Caco-2 (cell line): ENCODE data around the gene ST6GALNAC1. TPM values are rescaled to one million over a fixed set of nuclear protein-coding genes. Genes with fewer than 3 reads are reported as not detected.
"Not testable (repeated sequence)": the region's sequence is repeated elsewhere in the genome, so short reads cannot be mapped to it uniquely, and the experiment has no call there.

Source experiments
- BruUV-seq: library from RNA; stranded (reverse); fragments of 400-500 nt; replicated peaks from 2 replicates; lab custom pipeline; 2021; lab: Mats Ljungman, UMichigan
- CTCF ChIA-PET: fragments of 300-600 bp; sonication (Branson Sonifier 250); formaldehyde crosslinking; loops from one replicate; lab custom pipeline; 2022; ENCODE audit warnings: antibody characterized with exemption; lab: Charles Lee
- POLR2A ChIA-PET: fragments of 300-600 bp; sonication (Branson Sonifier 250); formaldehyde crosslinking; loops from one replicate; lab custom pipeline; 2022; ENCODE audit warnings: antibody characterized with exemption; lab: Charles Lee
- DNase-seq, 2 experiments: peaks; one replicate each; pipeline versions ENCODE4 v3.0.0 to v3.0.0-alpha.2; 2020 to 2022
- H3K27me3 ChIP-seq: replicated peaks from 2 replicates; pipeline ENCODE4 v1.6.0; 2011; ENCODE audit warnings: low read length; ENCODE audit not compliant: control insufficient read depth, insufficient read depth
- H3K36me3 ChIP-seq: 2 replicates; pipeline ENCODE4 v1.5.1; 2011; ENCODE audit warnings: low read length; ENCODE audit not compliant: control insufficient read depth, insufficient read depth
- H3K4me1 ChIP-seq: fragments of 250-450 bp; sonication (Bioruptor Pico); 2 replicates; pipeline ENCODE4 v1.5.1; 2020; ENCODE audit warnings: mild to moderate bottlenecking
- H3K4me3 ChIP-seq: 2 replicates; pipeline ENCODE4 v1.5.1; 2011; ENCODE audit warnings: low read depth, mild to moderate bottlenecking, control low read depth, low read length
- H3K9me3 ChIP-seq: fragments of 250-450 bp; sonication (Bioruptor Pico); 2 replicates; pipeline ENCODE4 v1.5.1; 2020; ENCODE audit warnings: mild to moderate bottlenecking, moderate library complexity
- H3K27ac Mint-ChIP-seq: one replicate; pipeline ENCODE4 v1.8.0; 2022; ENCODE audit warnings: mixed read lengths; ENCODE audit not compliant: unreplicated experiment
- H3K27me3 Mint-ChIP-seq: one replicate; pipeline ENCODE4 v1.8.0; 2022; ENCODE audit warnings: mixed read lengths; ENCODE audit not compliant: insufficient read depth, unreplicated experiment
- H3K36me3 Mint-ChIP-seq: one replicate; pipeline ENCODE4 v1.8.0; 2022; ENCODE audit warnings: mild to moderate bottlenecking, mixed read lengths; ENCODE audit not compliant: insufficient read depth, unreplicated experiment
- H3K4me1 Mint-ChIP-seq: one replicate; pipeline ENCODE4 v1.8.0; 2022; ENCODE audit warnings: low read depth, mixed read lengths; ENCODE audit not compliant: unreplicated experiment
- H3K4me3 Mint-ChIP-seq: one replicate; pipeline ENCODE4 v1.8.0; 2022; ENCODE audit warnings: mild to moderate bottlenecking, moderate library complexity, mixed read lengths; ENCODE audit not compliant: unreplicated experiment
- H3K9me3 Mint-ChIP-seq: one replicate; pipeline ENCODE4 v1.8.0; 2022; ENCODE audit warnings: mixed read lengths; ENCODE audit not compliant: unreplicated experiment
- CTCF ChIP-seq, 2 experiments: fragments of 200-600 bp in 1 of 2; IDR thresholded peaks; 1 replicate in 1 of 2; 2 replicates in 1 of 2; pipeline versions ENCODE4 v1.5.1 to v1.8.0; 2011 to 2022; ENCODE audit warnings: antibody characterized with exemption in 1 of 2, control low read depth in 1 of 2, inconsistent platforms in 1 of 2, low read depth in 1 of 2, low read length in 1 of 2, mild to moderate bottlenecking in 1 of 2, moderate library complexity in 1 of 2; ENCODE audit not compliant: insufficient read depth in 1 of 2, severe bottlenecking in 1 of 2, unreplicated experiment in 1 of 2
- intact Hi-C: fragments of 100-400 bp; cut with micrococcal nuclease; formaldehyde crosslinking; loops from one replicate; pipeline ENCODE4 v1.10.0; 2022; ENCODE audit not compliant: unreplicated experiment
- total RNA-seq: library from RNA; stranded (reverse); gene quantifications from 2 replicates; pipeline ENCODE4 v1.2.3, GENCODE V29; 2022

Gene ST6GALNAC1
- total RNA-seq, 1 experiment from 2014 or later: 1.7 TPM

GRCh38 chr17:76640550-76641380 lies 2.8 kb downstream of the ST6GALNAC1 start:
- H3K36me3 Mint-ChIP-seq: no peaks in the 10 kb centered on the region
- H3K4me1 ChIP-seq: peaks cover 67% of the 10 kb centered on the region
- no peaks in the 10 kb centered on the region for H3K27me3 Mint-ChIP-seq
- peak; percentile 63 to 65 for DNase-seq
- ChIA-PET CTCF (interaction anchor here (1.2 kb wide), 1 partner anchor 73 kb away, joined by 3 read pairs; no protein-coding TSS in a partner anchor), POLR2A (interaction anchor here (0.7 to 1.5 kb wide), 2 partner anchors 31 to 84 kb away, joined by 3 to 7 read pairs; no protein-coding TSS in a partner anchor)
- no peaks in the 10 kb centered on the region for H3K9me3 ChIP-seq
- H3K4me3 Mint-ChIP-seq: peak overlapping the region; percentile 32
- H3K27me3 ChIP-seq: no peaks in the 10 kb centered on the region
- H3K4me3 ChIP-seq: no peak overlapping the region
- no peaks in the 10 kb centered on the region for H3K9me3 Mint-ChIP-seq
- no peaks in the 10 kb centered on the region for H3K36me3 ChIP-seq
- peaks cover 57% of the 10 kb centered on the region for H3K4me1 Mint-ChIP-seq
- BruUV-seq: TSS peak; percentile 72
- H3K27ac Mint-ChIP-seq: peak overlapping the region; percentile 80
- TF ChIP-seq CTCF (IDR thresholded peaks at IDR 0.05; ENCODE audit: insufficient read depth in 1 of 2, low read depth in 1 of 2, low read length in 1 of 2, severe bottlenecking in 1 of 2, unreplicated experiment in 1 of 2): no peak
- intact Hi-C loops: loop anchor here (1.0 kb wide), 3 partner anchors 7 to 31 kb away; no protein-coding TSS in a partner anchor

GRCh38 chr17:76638263-76638662 lies 5.3 kb downstream of the ST6GALNAC1 start:
- Mint-ChIP-seq H3K27ac (peak overlapping the region; percentile 64), H3K36me3 (peaks cover 9% of the 10 kb centered on the region), H3K4me3 (no peak overlapping the region), H3K9me3 (no peaks in the 10 kb centered on the region), H3K4me1 (peaks cover 66% of the 10 kb centered on the region), H3K27me3 (no peaks in the 10 kb centered on the region)
- H3K9me3 ChIP-seq: no peaks in the 10 kb centered on the region
- peaks cover 82% of the 10 kb centered on the region for H3K4me1 ChIP-seq
- no peak for DNase-seq
- no peak overlapping the region for H3K4me3 ChIP-seq
- H3K27me3 ChIP-seq: no peaks in the 10 kb centered on the region
- ChIA-PET CTCF (no interaction called here), POLR2A (no interaction called here)
- TF ChIP-seq CTCF (IDR thresholded peaks at IDR 0.05; ENCODE audit: insufficient read depth in 1 of 2, low read depth in 1 of 2, low read length in 1 of 2, severe bottlenecking in 1 of 2, unreplicated experiment in 1 of 2): no peak
- BruUV-seq: no TSS peak
- H3K36me3 ChIP-seq: no peaks in the 10 kb centered on the region
- intact Hi-C loops: no loop called here

GRCh38 chr17:76636486-76637206 lies 6.9 kb downstream of the ST6GALNAC1 start:
- H3K4me3 Mint-ChIP-seq, intact Hi-C loops, H3K9me3 ChIP-seq, H3K4me3 ChIP-seq, H3K27me3 ChIP-seq, DNase-seq, POLR2A ChIA-PET, CTCF ChIA-PET, H3K27me3 Mint-ChIP-seq, H3K36me3 Mint-ChIP-seq, H3K9me3 Mint-ChIP-seq, BruUV-seq, H3K36me3 ChIP-seq: not testable (repeated sequence)
- H3K4me1 ChIP-seq: peaks cover 82% of the 10 kb centered on the region
- peak overlapping the region; percentile 64 for H3K27ac Mint-ChIP-seq
- H3K4me1 Mint-ChIP-seq: peaks cover 65% of the 10 kb centered on the region
